Measurements from ENCODE around the gene SRP68.
"Not testable (repeated sequence)": the region's sequence is repeated elsewhere in the genome, so short reads cannot be mapped to it uniquely, and the experiment has no call there.

The SRP68 gene

DNA sequence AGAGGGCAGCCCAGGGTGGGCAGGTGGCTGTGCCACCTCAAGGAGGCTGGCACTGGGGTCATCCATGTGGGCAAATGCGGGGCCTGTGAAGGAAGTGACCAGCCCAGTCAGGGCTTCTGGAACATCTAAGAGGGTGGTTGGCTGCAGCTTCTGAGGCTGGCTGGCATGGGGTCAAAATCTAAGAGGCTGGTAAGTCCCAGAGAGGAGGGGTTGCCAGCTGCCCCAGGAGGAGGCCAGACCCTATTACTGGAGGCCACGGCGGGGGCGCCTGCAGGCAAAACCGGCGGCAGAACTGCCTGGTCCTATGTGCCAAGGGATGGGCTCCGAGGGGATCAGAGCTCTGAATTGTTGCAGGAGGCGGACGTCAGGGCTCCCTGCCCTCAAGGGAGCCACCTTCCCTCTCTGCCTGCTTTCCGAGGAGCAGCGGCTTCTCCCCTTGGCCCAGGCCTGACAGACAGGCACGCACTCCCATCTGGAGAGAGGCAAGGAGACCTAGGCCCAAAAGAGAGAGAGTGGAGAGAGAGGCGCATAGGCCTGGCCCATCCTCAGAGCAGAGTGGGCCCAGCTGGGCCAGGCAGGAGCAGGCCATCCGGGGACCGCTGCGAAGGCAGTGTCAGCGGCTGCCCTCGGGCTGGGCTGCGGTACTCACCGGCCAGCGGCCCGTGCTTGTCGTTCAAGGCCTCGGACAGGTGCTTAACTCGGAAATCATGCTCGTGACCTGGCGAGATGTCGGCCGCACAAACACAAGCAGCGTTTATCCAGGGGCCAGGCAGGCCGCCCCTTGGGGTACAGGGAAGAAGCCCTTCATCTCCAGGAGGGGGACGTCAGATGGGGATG, 17.6 kb upstream of the SRP68 start:
- no peak for DNase-seq

DNA sequence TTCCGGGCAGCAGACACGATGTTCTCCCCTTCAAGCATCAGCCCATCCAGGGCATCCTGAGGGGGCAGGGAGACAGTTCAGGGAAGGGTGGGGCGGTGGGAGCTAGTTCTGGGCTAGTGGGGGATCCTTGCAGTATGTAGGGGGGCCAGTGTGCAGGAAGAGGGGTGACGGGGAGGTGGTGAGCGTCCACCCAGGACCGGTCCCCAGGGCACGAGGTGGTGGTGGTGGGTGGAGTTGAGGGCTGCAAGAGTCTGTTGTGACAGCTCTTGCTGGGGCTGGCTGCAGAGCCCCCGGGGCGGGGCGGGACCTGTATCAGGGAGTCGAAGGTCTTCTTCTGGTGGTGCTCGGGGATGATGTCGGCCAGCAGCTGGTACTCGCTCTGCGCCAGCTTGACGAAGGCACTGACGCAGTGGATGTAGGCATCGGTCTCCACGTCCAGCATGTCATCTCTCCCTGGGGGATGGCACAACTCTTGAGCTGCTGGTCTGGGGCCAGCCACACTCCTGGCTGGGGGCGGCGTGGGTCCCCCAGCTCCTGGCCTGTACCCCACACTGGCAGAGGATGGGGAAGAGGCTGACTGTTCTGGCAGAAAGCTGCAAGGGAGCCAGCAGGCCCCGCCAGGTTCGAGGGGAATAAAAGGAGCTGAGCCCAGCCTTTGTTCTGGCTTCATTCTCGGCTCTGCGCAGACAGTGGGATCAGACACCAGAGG, 16.7 kb upstream of the SRP68 start:
- no peak for DNase-seq

DNA sequence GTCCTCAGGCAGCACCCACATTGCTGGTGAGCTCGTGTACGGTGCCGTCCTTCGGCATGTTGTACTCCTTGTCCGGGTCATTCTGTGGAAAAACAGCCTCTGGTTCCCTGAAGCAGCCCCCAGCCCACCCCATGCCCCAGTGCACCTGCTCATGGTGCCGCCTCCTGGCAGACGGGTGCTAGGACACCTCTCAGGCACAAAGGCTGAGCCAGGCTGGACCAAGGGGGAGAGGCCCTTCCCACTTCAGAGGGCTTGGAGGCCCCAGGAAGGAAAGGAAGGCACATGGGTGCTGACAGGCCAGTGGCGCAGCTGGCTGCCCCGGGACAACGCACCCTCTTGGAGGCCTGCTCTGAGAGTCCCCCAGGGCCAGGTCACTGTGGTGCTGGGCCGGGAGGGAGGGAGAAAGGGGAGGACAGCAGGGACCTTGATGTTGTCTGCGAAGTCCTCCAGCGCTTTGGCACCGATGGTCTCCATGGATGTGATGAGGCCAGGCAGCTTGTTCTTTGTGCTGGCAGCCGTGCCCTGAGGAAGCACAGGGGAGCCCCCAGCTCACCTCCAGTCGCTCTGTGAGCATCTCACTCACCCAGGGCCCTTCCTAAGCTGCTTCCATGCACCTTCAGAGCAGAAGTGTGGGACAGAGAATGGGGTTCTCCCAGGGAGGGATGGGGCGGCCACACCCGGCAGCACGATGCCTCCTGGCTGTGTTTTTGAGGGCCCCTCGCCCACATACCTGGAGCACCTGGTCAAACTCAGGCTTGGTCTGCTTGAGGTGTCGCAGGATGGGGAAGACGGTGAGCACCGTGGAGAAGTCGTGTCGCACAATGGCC, 15.9 kb upstream of the SRP68 start:
- no peak for DNase-seq

DNA sequence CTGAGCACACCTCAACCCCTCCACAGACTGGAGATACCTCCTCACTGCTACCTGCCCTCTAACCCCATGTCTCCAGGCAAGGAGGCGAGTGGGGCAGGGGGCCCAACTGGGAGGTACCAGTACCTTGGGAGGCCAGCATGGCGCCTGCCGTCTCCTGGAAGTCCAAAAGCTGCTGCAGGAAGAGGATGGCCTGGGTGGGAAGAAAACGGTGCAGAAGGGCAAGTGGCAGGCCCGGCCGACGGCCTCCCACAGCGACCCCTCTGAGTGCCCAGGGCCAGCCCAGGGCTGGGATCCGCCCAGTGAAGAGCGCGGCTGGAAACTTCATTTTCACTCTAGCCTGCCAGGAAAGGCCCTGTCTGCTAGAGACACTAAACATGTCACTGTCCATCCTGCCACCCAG, 15.2 kb upstream of the SRP68 start:
- DNase-seq = no peak

DNA sequence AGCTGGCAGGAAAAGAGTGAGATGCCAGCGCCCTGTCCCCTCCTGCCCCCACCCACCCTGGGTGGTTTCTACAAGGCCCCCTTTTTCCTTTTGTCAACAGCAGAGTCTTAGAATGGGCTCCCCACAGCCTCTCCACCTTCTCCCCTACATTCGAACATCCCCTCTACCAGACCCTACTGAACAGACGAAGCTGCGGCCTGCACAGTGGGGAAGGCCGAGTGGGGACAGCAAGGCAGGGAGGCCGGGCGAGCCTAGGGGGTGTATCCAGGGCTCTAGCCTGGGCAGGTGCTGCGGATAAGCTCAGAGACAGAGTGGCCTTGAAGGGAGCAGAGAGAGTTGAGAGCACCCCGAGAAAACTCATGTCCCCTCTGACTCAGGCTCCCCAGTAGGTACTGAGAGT, 14.1 kb upstream of the SRP68 start:
- DNase-seq = no peak

DNA sequence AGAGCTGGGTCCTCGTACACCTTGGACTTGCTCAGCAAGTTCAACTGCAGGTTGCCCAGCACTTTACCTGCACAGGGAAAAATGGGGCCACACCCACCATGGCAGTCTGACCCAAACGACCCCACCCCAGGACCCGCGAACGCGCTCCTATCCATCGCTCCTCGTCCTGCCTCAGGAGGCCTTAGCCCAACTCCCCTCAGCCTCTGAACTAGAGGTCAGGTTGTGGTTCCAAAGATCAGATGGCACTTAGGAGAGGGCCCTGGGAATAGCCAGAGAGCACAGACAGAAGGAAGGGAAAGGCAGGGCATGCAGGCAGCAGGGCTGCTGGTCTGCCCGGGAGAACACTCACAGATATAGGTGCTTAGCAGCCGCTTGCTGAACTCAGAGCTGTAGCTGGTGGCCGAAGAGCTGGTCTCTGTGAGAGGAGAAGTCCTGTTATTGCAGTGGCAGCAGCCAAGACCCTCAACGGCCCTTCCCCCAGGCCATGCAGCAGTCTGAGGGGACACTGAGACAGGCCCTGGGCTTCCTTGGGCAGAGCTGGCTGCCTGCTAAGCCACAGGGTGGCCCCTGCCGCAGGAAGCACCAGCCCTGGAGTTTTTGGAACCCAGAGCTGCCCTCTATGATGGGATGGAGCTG, 13.5 kb upstream of the SRP68 start:
- no peak for DNase-seq

DNA sequence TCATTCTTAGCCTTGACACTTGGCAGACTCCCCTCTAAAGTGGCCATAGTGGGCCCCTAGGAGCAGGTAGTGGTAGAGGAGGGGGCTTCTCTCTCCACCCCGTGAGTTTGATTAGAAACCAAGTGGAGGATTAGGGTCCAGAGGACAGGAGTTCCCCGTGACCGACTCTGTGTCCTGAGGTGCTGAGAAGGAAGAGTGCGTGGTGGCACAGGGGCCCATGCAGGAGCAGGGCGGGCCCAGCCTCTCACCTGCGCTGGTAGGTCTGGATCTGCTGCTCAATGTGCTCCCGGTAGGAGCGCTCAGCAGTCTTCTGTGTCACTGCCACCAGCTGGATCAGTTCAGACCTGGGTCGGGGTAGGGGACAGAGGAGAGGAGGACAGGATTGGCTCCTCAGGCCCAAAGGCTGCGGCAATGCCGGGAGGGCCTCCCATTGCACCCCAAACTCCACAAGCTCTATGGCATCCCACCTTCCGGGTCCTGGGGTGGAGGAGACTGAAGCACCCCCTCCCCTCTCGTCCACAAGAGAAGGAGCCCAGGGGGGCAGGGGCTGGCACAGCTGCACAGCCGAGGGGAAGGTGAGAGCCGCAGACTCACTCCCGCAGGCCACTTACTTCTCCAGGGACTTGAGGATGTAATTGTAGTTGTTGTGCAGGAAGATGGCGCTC, 12.9 kb upstream of the SRP68 start:
- no peak for DNase-seq

DNA sequence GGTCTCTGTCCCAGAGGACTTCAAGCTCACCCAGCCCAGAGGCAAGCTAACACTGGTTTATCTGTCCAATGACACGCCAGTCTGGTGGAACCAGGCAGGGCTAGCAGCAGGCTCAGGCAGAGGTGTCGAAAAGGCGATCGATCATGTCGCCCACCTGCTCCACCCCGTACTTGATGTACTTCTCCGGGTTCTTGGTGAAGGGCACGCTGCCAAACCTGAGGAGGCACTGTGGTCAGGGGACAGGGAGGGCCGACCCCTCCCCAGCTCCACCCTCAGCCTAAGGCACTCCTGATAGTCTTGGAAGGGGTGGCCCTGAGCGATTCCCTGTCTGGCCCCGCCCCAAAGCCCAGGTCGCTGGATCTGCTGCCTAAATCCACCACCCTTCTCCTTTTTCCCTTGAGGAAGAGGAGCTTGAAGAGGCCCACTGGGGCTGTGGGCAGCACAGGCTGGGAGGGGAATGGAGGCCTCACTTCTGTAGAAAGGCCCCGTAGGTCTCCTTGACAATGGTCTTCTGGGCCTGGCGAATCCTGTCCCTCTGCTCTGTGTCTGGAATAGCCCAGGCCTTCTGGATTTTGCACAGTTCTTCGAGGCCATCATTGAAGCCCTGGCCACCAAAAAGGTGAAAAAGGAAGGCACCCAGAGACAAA, 11.3 kb upstream of the SRP68 start:
- DNase-seq = no peak

DNA sequence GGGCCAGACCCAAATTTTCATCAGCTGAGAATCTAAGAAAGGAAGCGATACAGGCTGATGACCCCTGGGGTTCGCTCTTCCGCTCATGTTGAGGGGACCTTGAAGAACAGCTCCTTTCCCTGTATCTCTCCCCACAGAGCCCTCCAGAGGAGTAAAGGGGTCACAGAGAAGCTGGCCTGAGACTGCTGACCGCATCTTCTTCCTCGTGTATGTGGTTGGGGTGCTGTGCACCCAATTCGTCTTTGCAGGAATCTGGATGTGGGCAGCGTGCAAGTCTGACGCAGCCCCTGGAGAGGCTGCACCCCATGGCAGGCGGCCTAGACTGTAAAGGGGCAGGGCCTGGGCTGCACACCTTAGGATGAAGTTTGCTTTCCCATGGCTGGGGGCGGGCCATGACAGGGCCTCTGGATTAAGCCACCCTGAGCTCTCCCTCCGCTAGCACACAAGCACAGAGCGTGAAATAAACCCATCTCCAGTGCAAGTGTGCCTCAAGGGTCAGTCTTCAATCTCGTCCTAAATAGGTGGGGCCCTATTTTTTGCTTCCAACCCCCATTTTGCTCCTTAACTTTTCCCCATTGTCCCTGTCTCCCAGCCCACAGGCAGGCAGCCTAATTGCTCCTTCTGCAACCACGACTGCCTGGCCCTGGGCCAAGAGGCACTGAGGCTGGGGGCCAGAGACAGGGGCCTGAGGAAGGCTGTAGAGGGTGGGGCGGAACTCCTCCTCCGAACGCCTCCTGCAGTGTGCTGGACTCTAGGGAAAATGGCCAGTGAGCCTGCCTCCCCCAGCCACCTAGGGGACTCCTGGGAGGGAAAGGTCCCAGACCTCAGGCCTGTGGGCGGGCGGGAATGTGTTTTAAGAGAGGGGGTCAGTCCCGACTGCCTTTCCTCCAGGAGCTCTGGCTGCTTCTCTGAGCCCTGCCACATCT, 10.3 kb upstream of the SRP68 start:
- DNase-seq = no peak

DNA sequence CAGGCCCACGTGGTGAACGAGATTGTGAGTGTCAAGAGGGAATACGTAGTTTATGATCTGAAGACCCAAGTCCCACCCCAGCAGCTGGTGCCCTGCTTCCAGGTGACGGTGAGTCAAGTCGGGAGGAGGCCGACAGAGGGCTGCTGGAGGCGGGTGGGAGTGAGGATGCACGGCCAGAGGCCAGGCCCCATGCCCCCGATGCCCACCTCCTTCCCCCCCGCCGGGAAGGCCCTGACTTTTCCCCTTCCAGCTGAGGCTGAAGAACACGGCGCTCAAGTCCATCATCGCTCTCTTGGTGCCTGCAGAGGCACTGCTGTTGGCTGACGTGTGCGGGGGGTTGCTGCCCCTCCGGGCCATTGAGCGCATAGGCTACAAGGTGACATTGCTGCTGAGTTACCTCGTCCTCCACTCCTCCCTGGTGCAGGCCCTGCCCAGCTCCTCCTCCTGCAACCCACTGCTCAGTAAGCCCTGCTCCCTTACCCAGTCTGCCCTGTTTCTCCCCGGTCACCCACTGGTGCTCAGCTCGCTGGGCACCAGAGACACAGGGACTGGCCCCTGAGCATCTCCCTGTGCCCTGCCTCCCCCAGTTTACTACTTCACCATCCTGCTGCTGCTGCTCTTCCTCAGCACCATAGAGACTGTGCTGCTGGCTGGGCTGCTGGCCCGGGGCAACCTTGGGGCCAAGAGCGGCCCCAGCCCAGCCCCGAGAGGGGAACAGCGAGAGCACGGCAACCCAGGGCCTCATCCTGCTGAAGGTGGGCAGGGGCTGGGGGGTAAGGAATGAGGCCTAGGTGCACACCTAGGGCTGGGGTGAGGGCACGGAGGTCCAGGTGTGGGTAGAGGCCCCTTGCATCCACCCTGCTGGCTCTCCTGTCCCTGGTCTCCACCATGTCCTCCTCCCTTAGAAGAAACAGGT, 9.2 kb upstream of the SRP68 start:
- no peak for DNase-seq

DNA sequence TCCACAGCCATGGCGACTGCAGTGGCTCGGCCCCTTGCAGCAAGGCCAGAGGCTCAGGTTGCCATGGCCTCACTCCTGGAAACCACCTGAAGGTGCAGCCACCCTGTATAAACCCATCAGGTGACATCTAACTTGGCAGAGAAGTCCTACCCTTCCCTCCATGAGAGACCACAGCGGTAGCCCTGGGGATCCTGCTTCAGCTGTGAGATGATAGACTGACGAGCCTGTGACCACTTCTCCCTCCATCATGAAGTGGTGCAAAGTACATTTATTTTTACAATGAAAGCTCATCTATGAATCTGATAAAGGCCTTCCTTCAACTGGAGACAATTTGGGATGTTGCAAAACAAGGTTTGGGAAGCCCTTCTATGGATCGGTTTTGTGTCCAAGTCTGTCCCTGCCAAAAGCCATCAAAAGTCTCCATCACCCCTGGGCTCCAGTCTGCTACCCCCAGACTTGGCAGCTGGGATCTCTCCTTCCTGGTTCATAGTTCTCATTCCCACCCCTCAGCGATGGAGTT, 8.5 kb upstream of the SRP68 start:
- DNase-seq = no peak

DNA sequence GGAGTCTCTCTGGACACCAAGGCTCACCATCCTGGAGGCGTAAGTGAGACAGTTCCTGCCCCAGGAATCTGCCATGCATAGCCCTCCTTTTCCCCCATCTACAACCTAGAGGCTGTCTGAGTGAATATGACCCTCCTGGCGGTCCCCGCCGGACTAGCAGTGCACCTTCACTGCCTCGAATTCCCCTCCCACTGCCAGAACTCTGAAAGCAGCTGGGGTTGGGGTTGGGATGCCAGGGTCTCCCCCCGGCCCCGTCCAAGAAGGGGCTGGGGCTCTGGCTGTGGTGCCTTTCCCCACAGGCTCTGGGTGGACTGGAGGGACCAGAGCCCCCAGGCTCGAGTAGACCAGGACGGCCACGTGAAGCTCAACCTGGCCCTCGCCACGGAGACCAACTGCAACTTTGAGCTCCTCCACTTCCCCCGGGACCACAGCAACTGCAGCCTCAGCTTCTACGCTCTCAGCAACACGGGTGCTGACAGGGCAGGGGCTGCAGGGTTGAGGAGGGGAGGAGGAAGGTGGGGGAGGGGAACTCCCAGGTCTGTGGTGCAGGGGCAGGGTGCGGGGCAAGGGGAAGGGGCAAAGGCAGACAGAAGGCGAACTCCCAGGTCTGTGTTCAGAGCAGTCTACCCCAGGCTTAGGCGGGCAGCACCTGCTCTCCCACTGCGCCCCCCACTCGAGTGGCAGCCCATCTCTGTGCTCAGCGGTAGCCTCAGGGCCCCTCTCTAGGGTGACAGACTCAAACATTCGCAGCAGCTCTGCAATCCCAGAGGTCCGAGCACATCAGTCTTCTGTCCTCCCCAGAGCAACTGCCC, 7.8 kb upstream of the SRP68 start:
- no peak for DNase-seq

DNA sequence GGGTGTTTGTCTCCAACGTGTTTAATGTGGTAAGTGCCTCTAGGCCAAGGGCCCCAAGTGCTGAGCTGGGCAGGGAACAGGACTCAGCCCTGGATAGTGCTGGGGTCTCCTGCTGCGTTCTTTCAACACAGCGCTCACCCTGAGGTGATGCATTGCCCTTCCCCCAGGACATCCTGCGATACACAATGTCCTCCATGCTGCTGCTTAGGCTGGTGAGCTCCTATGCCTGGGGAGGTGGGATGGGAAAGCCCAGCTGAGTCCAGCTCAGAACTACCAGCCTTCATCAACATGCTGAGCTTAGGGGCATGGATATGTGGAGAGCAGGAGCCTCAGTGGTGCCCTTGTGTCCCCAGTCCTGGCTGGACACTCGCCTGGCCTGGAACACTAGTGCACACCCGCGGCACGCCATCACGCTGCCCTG, 7.2 kb upstream of the SRP68 start:
- no peak for DNase-seq

DNA sequence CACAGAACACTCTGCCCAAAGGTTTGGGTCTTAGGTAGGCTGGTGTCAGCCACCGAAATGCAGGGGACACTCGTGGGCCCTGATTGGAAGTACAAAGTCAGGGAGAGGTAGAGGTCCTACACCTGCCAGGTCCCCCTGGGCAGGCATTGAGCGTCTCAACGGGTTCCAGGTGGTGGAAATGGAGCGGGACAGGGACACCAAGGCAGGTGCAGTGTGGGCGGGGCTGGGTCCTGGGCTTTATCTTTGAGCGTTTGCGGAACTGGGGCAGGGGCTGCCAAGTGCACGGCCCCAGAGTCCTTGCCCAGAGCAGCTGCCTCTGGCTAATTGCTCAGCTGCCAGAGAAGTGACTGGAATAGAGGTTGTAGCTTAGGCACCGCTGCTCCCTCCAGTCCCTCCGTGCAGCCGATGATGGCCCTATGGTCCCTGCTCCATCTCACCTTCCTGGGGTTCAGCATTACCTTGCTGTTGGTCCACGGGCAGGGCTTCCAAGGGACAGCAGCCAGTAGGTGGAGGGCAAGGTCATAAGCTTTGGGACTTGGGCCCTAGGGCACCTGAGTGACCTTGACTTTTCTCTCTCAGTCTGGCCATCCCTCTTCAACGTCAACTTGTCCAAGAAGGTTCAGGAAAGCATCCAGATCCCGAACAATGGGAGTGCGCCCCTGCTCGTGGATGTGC, 6.7 kb upstream of the SRP68 start, which contains the start of gene ZACN:
Gene ZACN (plus strand): TSS at position 323 of the 675 bp plus-strand sequence. CDS start 83 bp downstream, at position 406.
- no peak for DNase-seq

DNA sequence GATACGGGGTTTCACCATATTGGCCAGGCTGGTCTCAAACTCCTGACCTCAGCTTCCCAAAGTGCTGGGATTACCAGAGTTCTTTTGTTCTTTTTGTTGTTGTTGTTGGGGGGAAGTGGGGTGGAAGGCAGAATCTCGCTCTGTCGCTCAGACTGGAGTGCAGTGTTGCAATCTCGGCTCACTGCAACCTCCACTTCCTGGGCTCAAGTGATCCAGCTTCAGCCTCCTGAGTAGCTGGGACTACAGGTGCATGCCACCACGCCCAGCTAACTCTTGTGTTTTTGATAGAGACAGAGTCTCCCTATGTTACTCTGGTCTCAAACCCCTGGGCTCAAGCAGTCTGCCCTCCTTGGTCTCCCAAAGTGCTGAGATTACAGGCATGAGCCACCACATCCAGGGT, 6.1 kb upstream of the SRP68 start:
- not testable (repeated sequence) for DNase-seq

DNA sequence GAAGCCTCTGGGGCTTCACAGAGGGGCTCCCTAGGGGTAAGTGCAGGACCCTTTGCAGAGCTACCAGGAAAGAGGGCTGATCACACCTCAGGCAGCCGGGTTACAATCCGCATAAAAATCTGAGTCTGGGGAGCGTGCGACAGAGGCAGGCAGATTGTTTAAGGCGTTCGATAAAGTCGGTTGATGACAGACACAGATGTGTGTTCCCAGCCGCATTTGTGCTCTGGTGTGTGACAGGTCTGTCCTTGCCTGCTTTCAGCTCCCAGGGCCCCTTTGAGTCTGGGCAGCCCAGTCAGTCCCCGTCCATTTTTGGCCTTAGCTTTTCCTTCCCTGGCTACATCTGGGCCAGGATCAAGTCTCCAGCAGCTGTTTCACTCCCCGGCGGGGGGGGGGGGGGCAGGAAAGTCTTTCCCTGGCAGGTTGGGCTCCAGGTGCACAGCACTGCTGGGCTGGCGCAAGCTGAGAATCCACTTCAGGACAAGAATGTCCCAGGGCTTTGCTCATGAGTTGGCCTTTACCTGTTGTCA, 5.3 kb upstream of the SRP68 start:
- no peak for DNase-seq

DNA sequence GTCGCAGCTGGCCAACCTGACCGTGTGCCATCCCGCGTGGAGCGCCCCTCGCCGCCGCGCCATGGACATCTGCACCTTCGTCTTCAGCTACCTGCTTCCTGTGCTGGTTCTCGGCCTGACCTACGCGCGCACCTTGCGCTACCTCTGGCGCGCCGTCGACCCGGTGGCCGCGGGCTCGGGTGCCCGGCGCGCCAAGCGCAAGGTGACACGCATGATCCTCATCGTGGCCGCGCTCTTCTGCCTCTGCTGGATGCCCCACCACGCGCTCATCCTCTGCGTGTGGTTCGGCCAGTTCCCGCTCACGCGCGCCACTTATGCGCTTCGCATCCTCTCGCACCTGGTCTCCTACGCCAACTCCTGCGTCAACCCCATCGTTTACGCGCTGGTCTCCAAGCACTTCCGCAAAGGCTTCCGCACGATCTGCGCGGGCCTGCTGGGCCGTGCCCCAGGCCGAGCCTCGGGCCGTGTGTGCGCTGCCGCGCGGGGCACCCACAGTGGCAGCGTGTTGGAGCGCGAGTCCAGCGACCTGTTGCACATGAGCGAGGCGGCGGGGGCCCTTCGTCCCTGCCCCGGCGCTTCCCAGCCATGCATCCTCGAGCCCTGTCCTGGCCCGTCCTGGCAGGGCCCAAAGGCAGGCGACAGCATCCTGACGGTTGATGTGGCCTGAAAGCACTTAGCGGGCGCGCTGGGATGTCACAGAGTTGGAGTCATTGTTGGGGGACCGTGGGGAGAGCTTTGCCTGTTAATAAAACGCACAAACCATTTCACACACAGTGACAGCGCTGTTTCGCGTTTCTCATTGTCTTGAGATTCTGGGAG, 4.7 kb upstream of the SRP68 start:
- peak; percentile 19 for DNase-seq

All from activated effector memory CD4-positive, alpha-beta T cell treated with Interleukin-2 at 50 U/mL for 16 hours (primary cell).